Measurements from ENCODE around the gene ADO.

DNA sequence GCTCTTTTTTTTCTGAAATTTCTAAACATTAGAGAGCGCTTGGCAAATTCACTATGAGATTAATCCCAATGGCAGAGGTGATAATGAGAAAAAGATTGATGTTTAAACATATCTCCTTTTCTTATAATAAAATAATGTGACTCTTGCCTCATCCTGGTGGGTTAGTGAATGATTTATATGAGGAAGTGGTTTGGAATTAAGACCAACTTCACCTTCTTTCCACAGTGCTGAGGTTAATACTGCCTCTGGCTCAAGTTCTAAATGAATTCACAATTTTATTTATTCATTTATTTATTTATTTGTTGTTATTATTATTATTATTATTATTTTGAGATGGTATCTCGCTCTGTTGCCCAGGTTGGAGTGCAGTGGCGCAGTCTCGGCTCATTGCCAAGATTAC, 40.5 kb upstream of the ADO start:
- TF ChIP-seq, protein P1, sequence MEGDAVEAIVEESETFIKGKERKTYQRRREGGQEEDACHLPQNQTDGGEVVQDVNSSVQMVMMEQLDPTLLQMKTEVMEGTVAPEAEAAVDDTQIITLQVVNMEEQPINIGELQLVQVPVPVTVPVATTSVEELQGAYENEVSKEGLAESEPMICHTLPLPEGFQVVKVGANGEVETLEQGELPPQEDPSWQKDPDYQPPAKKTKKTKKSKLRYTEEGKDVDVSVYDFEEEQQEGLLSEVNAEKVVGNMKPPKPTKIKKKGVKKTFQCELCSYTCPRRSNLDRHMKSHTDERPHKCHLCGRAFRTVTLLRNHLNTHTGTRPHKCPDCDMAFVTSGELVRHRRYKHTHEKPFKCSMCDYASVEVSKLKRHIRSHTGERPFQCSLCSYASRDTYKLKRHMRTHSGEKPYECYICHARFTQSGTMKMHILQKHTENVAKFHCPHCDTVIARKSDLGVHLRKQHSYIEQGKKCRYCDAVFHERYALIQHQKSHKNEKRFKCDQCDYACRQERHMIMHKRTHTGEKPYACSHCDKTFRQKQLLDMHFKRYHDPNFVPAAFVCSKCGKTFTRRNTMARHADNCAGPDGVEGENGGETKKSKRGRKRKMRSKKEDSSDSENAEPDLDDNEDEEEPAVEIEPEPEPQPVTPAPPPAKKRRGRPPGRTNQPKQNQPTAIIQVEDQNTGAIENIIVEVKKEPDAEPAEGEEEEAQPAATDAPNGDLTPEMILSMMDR (IDR thresholded peaks at IDR 0.05 in 4 of 5, conservative IDR thresholded peaks at IDR 0.05 in 1 of 5): no peak
- TF ChIP-seq POLR2A (IDR thresholded peaks at IDR 0.05): no peak
